Natural killer cell treated with Interleukin-12 subunit alpha and Interleukin-12 subunit beta and Interleukin-15 and Interleukin-18, amount 100 ng/mL, for 72 hours (primary cell): ENCODE measurements around the gene TMEM161A. TPM values are rescaled to one million over a fixed set of nuclear protein-coding genes. Genes with fewer than 3 reads are reported as not detected.

Experiments used
- ATAC-seq, 2 donors: fragments of 150-1000 bp; cut with Tn5 transposase in 1 of 2; sonication (Bioruptor Pico), chemical (Tn5 transposase) in 1 of 2; 2 replicates each; pipeline ENCODE4 v1.10.0; 2021
- DNase-seq: peaks from one replicate; pipeline ENCODE4 v3.0.0; 2022; ENCODE audit warnings: low spot score
- H3K27ac Mint-ChIP-seq, 2 donors: 1 replicate in 1 of 2; 2 replicates in 1 of 2; pipeline ENCODE4 v1.8.0; 2022; ENCODE audit warnings: mixed read lengths in 2 of 2, mild to moderate bottlenecking in 1 of 2, moderate library complexity in 1 of 2
- H3K27me3 Mint-ChIP-seq, 2 donors: 1 replicate in 1 of 2; 2 replicates in 1 of 2; pipeline ENCODE4 v1.8.0; 2022; ENCODE audit warnings: mixed read lengths in 2 of 2
- H3K36me3 Mint-ChIP-seq: one replicate; pipeline ENCODE4 v1.8.0; 2022; ENCODE audit warnings: mixed read lengths
- H3K4me1 Mint-ChIP-seq, 2 donors: 1 replicate in 1 of 2; 2 replicates in 1 of 2; pipeline ENCODE4 v1.8.0; 2022; ENCODE audit warnings: low read depth in 2 of 2, mixed read lengths in 2 of 2, mild to moderate bottlenecking in 1 of 2
- H3K4me3 Mint-ChIP-seq: one replicate; pipeline ENCODE4 v1.8.0; 2022; ENCODE audit warnings: mixed read lengths
- H3K9me3 Mint-ChIP-seq: 2 replicates; pipeline ENCODE4 v1.8.0; 2022; ENCODE audit warnings: mixed read lengths
- total RNA-seq, 2 donors: library from RNA; stranded (reverse); gene quantifications; one replicate each; pipeline ENCODE4 v1.2.3, GENCODE V29; 2022

Gene TMEM161A
- total RNA-seq, 2 donors from 2014 or later: 22.0 to 38.1 TPM

- Mint-ChIP-seq H3K9me3 (peaks cover 5% of the 10 kb centered on the region), H3K27me3 (no peaks in the 10 kb centered on the region), H3K27ac (no peak overlapping the region), H3K4me3 (no peak overlapping the region), H3K36me3 (peaks cover 14% of the 10 kb centered on the region), H3K4me1 (peaks cover 0 to 4% of the 10 kb centered on the region in 2 donors)
- DNase-seq: no peak
- ATAC-seq: no peak
Observed at GRCh38 chr19:19123386-19123785, 14.9 kb downstream of the TMEM161A start.

GRCh38 chr19:19122902-19123301, 15.4 kb downstream of the TMEM161A start:
- peaks cover 0 to 4% of the 10 kb centered on the region in 2 donors for H3K4me1 Mint-ChIP-seq
- H3K36me3 Mint-ChIP-seq: peaks cover 14% of the 10 kb centered on the region
- no peak overlapping the region for H3K27ac Mint-ChIP-seq
- H3K9me3 Mint-ChIP-seq: peaks cover 5% of the 10 kb centered on the region
- ATAC-seq (no peak), DNase-seq (no peak)
- H3K27me3 Mint-ChIP-seq: no peaks in the 10 kb centered on the region
- H3K4me3 Mint-ChIP-seq: no peak overlapping the region

- Mint-ChIP-seq H3K9me3 (peaks cover 5% of the 10 kb centered on the region), H3K4me1 (peaks cover 0 to 4% of the 10 kb centered on the region in 2 donors), H3K4me3 (no peak overlapping the region), H3K27me3 (no peaks in the 10 kb centered on the region), H3K27ac (no peak overlapping the region), H3K36me3 (peaks cover 14% of the 10 kb centered on the region)
- ATAC-seq (no peak), DNase-seq (peak; percentile 5)
Observed at GRCh38 chr19:19121371-19121770, 16.9 kb downstream of the TMEM161A start.

GRCh38 chr19:19120308-19121231, 17.7 kb downstream of the TMEM161A start:
- H3K4me1 Mint-ChIP-seq: peaks cover 2 to 4% of the 10 kb centered on the region in 2 donors
- H3K9me3 Mint-ChIP-seq: peaks cover 5% of the 10 kb centered on the region
- H3K36me3 Mint-ChIP-seq: peaks cover 14% of the 10 kb centered on the region
- ATAC-seq (peak; percentile 45 to 71), DNase-seq (peak; percentile 61)
- H3K27ac Mint-ChIP-seq: no peak overlapping the region
- H3K27me3 Mint-ChIP-seq: no peaks in the 10 kb centered on the region
- no peak overlapping the region for H3K4me3 Mint-ChIP-seq

GRCh38 chr19:19119325-19120237, 18.7 kb downstream of the TMEM161A start:
- no peak overlapping the region for H3K4me3 Mint-ChIP-seq
- peaks cover 14% of the 10 kb centered on the region for H3K36me3 Mint-ChIP-seq
- DNase-seq: peak; percentile 46
- H3K4me1 Mint-ChIP-seq: peaks cover 2 to 4% of the 10 kb centered on the region in 2 donors
- no peaks in the 10 kb centered on the region for H3K27me3 Mint-ChIP-seq
- ATAC-seq: peak in 1 of 2 donors; percentile 3
- no peak overlapping the region for H3K27ac Mint-ChIP-seq
- H3K9me3 Mint-ChIP-seq: peaks cover 5% of the 10 kb centered on the region

- H3K27me3 Mint-ChIP-seq: no peaks in the 10 kb centered on the region
- ATAC-seq (peak; percentile 60 to 64), DNase-seq (no peak)
- no peaks in the 10 kb centered on the region for H3K9me3 Mint-ChIP-seq
- H3K4me1 Mint-ChIP-seq: peaks cover 0 to 11% of the 10 kb centered on the region in 2 donors
- H3K27ac Mint-ChIP-seq: no peak overlapping the region
- no peaks in the 10 kb centered on the region for H3K36me3 Mint-ChIP-seq
- H3K4me3 Mint-ChIP-seq: no peak overlapping the region
Observed at GRCh38 chr19:19115954-19116353, 22.3 kb downstream of the TMEM161A start.

- Mint-ChIP-seq H3K27me3 (no peaks in the 10 kb centered on the region), H3K4me1 (peaks cover 0 to 11% of the 10 kb centered on the region in 2 donors), H3K9me3 (no peaks in the 10 kb centered on the region), H3K27ac (no peak overlapping the region), H3K36me3 (no peaks in the 10 kb centered on the region), H3K4me3 (no peak overlapping the region)
- DNase-seq (peak; percentile 58), ATAC-seq (no peak)
Observed at GRCh38 chr19:19113040-19113626, 25.1 kb downstream of the TMEM161A start.

- H3K27ac Mint-ChIP-seq: no peak overlapping the region
- H3K4me1 Mint-ChIP-seq: peaks cover 0 to 11% of the 10 kb centered on the region in 2 donors
- H3K27me3 Mint-ChIP-seq: no peaks in the 10 kb centered on the region
- no peak overlapping the region for H3K4me3 Mint-ChIP-seq
- ATAC-seq (no peak), DNase-seq (peak; percentile 29)
- no peaks in the 10 kb centered on the region for H3K9me3 Mint-ChIP-seq
- no peaks in the 10 kb centered on the region for H3K36me3 Mint-ChIP-seq
Observed at GRCh38 chr19:19111967-19112580, 26.2 kb downstream of the TMEM161A start.

- H3K4me3 Mint-ChIP-seq: no peak overlapping the region
- H3K4me1 Mint-ChIP-seq: peaks cover 0 to 11% of the 10 kb centered on the region in 2 donors
- DNase-seq (peak; percentile 56), ATAC-seq (no peak)
- H3K9me3 Mint-ChIP-seq: no peaks in the 10 kb centered on the region
- H3K27me3 Mint-ChIP-seq: no peaks in the 10 kb centered on the region
- no peaks in the 10 kb centered on the region for H3K36me3 Mint-ChIP-seq
- no peak overlapping the region for H3K27ac Mint-ChIP-seq
Observed at GRCh38 chr19:19111136-19111835, 27.0 kb downstream of the TMEM161A start.

- no peaks in the 10 kb centered on the region for H3K9me3 Mint-ChIP-seq
- no peaks in the 10 kb centered on the region for H3K36me3 Mint-ChIP-seq
- H3K4me3 Mint-ChIP-seq: no peak overlapping the region
- peak; percentile 42 for DNase-seq
- H3K4me1 Mint-ChIP-seq: peaks cover 0 to 8% of the 10 kb centered on the region in 2 donors
- peak; percentile 43 to 49 for ATAC-seq
- H3K27ac Mint-ChIP-seq: no peak overlapping the region
- no peaks in the 10 kb centered on the region for H3K27me3 Mint-ChIP-seq
Observed at GRCh38 chr19:19110410-19111135, 27.7 kb downstream of the TMEM161A start.

- no peak overlapping the region for H3K27ac Mint-ChIP-seq
- DNase-seq (no peak), ATAC-seq (no peak)
- H3K4me3 Mint-ChIP-seq: no peak overlapping the region
- no peaks in the 10 kb centered on the region for H3K36me3 Mint-ChIP-seq
- H3K27me3 Mint-ChIP-seq: no peaks in the 10 kb centered on the region
- peaks cover 0 to 8% of the 10 kb centered on the region in 2 donors for H3K4me1 Mint-ChIP-seq
- no peaks in the 10 kb centered on the region for H3K9me3 Mint-ChIP-seq
Observed at GRCh38 chr19:19109601-19110000, 28.7 kb downstream of the TMEM161A start.

GRCh38 chr19:19107654-19108053, 30.6 kb downstream of the TMEM161A start:
- no peak overlapping the region for H3K27ac Mint-ChIP-seq
- peaks cover 0 to 4% of the 10 kb centered on the region in 2 donors for H3K4me1 Mint-ChIP-seq
- H3K4me3 Mint-ChIP-seq: no peak overlapping the region
- no peaks in the 10 kb centered on the region for H3K27me3 Mint-ChIP-seq
- no peaks in the 10 kb centered on the region for H3K9me3 Mint-ChIP-seq
- DNase-seq: no peak
- no peak for ATAC-seq
- no peaks in the 10 kb centered on the region for H3K36me3 Mint-ChIP-seq
